DMS79 treated with DMSO at 0.1 percent for 48 hours (cell line): Measurements from ENCODE around the gene DNAAF5.

Experiments
- DNase-seq: peaks from one replicate; lab custom pipeline; 2025; lab: John Stamatoyannopoulos, UW

DNAAF5 gene

DNA sequence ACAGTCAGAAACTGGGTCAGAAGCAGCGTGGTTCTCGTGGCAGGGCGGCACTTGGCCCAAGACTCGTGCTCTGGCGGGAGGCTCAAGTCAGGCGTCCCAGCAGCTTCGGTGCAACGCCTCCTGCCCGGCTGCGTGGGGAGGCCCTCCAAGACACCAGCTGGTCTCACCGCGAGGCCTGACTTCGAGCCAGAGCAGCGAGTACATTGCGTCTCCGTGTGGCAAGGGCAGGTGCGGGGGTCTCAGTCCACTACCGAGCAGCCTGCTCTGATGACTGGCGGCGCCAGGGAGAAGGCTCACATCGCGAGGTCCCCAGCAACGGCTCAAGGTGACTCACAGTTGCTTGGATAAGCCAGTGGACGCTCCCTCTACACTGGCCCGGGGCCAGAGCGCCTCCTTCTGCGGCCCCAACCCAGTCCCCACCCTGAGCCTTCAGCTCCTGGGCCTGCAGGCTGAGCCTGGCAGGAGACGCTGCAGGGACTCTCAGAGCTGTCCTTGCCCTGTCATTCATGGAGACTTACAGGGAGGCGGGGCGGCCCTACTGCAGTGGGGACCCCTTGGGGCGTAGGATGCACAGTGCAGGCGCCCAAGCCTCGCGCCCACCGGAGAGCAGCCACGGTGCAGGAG lies 42.5 kb downstream of the DNAAF5 start:
- DNase-seq, result no peak

DNA sequence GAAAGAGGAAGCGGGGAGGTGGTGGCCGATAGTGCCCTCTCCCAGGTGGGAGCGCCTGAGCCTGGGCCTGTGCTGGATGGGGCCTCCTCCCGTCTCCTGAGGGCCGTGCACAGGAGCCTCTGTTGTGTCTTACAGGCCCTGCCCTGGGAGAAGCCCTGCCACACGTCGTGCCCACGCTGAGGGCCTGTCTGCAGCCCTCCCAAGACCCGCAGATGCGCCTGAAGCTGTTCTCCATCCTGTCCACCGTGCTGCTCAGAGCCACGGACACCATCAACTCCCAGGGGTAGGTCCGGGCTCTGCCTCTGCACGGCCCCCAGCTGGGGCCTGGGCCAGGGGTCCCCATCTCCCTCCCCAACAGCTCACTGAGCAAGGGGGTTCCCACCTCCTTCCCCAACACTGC lies 43.8 kb downstream of the DNAAF5 start:
- DNase-seq, result no peak

DNA sequence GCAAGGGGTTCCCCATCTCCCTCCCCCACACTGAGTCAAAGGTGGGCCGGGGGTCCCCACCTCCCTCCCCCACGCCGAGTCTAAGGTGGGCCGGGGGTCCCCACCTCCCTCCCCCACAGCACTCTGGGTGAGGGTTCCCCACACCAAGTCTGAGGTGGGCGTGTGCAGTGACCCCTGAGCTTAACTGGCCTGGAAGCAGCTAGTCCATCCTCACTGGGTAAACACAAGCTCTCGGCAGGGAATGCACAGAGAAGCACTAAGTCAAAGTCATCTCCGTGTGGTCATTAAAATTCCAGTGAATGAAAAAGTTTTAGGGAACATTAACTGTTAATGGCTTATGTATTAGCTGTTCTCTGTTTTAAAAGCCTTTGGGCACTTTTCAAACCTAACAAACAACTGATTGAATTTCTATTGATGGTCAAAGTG lies 44.3 kb downstream of the DNAAF5 start:
- no peak for DNase-seq

DNA sequence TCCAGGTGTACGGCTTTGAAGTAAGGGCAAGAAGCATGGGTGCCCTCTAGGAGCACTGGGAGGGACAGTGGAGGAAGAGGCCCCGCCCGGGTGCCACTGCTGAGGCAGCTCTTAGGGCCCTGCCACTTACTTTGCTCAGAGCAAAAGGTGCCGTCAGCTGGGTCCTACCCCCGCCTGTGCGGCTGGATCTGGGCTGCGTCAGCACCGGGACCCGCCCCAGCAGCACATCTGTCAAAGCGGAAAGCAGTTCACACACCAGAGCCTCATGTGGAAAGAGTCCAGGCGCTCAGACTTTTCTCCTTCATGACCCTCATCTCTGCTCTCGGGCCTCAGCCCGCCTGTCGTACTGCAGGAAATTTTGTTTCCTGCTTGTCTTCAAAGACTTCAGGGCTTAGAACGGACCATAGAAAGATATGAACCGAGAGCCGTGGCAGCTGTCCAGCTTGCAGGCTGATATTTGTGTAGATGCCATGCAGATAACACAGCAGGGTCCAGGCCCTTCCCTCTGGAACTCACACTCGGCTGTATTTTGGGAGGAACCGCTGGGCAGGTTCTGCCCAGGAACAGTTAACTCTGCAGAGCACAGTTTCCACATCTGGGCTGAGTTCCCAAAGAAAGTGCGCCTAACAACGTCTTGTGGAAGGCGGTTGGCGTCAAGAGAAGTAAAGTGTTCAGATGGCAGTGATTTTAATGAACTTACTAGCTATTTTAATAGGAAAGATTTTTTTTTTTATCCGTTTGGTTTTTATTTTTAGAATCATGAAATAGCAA lies 44.9 kb downstream of the DNAAF5 start:
- no peak for DNase-seq

DNA sequence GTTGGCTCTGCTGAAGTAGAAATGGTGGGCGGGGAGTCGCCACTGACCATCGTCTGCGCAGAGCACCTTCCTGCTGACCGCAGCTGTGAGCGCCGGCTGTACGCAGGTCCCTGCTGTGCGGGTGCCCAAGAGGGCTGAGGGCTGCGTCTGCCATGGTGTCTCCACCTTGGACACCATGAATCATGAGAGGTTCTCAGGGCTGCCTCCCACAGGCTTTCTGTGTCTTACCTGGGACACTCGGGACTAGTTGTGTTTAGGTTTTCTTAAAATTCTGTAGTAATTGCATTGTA lies 45.5 kb downstream of the DNAAF5 start:
- no peak for DNase-seq

DNA sequence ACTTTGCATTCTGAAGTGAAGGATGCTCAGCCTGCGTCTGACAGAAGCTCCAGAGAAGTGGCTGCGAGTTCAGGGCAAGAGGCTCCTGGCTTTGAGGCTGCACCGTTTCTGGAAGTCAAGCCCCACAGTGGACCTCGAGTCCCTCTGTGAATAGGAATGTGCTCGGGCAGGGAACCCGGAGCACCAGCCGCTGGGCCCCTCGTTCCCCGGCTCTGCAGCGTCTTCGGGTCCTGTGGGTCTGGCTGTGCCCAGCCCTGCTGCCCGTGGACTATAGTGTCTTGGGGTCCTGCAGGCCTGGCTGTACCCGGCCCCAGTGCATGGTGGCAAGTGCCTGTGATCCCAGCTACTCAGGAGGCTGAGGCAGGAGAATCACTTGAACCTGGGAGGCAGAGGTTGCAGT lies 45.9 kb downstream of the DNAAF5 start:
- DNase-seq, result no peak

DNA sequence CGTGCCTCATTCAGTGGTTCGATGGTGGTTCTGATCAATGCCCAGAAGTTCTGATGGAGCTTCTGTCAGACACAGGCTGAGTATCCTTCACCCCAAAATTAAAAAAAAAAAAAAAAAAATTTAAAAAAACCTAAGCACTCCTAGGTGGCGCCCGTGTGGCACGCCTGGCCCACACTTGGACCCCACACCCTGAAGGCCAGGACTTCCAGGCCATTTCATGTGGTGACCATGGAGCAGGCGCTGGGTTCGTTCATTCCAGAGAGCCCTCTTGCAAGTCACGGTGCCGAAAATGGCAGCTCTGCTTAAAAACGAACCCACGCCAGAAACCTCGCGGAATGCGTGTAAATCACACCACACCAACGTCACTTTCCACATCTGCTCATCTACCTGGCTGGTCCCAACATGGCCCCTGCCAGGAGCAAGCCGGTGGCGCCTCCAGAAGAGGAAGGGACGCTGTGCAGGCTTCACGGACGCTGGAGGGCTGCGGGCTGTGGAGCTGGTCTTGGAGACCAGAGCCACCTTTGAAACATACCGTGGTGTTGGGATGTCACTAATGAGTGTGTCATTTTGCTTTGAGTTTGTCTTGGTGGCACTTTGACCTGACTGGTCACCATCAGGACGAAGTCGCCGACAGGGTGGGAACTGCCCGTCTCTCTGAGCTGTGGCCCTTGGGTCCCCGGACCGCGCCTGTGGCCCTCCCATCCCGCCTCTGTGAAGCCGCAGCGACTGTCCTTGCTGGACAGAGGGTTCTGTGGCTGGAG lies 46.5 kb downstream of the DNAAF5 start:
- DNase-seq, result no peak

DNA sequence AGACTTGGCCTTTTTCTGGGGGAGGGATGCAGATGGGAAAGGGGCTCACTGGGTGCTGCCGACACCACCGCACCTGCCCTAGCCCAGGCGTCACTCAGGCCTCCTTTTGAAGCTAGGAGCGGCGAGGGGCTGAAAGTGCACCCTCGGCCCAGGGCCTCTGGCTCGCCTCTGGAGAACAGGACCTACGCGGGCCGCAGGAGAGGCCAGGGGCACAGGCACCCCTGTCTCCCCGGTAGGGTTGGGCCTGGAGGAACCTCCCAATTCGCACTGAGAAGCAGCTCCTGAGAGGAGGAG lies 47.1 kb downstream of the DNAAF5 start:
- DNase-seq, result no peak

DNA sequence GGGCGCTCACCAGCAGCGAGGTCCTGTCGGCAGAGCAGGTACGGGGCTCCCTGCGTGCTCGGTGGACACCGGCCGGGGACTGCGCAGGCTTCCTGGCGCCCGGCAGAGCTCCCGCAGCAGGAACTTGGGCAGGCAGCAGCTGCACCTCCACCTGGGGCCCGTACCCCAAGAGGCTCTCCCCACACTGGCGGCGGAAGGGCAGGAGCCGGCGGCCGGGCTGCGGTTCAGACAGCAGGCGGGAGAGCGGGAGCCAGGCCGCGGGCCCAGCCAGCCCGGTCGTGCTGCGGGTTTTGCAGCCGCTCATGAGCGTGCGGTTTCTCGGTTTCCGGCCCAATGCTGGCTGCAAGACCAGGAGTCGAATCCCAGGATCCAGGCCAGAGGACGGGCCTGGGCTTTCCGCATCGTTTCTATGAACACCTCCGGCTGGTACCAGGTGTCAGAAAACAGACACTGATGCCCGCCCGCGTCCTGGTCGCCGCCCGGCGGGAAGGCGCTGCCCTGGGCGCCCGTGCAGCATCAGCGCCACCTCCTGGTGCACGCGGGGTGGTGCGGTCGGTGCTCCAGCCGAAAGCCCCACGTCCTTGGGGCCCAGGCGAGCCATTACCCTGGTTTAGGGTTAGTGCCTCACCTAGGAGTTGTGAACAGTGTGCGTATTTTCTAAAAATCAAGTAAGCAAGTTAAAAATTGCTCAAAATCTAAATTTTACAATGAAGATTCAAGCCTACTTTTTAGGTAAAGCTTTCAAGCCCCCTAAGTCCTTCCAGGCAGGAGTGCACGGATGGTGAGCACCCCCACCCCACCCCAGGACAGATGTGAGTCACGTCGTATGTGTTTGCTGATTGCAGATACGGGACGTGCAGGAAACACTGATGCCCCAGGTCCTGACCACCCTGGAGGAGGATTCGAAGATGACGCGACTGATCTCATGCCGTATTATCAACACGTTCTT lies 47.9 kb downstream of the DNAAF5 start:
- DNase-seq, result no peak

DNA sequence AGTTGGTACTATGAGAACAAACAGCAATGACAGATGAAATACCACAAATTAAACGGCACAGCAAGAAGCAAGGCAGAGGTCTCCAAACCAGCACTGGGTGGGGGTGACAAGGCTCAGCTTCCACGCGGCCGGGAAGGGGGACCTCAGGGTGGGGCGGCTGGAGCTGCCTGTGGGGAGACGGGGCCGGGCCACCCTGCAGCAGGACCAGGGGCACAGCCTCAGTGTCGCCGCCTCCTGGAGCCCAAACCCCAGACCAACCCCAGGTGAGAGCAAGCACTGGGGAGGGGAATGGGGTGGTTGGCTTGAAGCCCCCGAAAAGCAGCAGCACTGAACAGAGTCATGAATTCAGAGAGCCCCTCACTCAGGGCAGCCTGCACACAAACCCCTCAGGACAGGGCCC lies 49.9 kb downstream of the DNAAF5 start:
- no peak for DNase-seq

DNA sequence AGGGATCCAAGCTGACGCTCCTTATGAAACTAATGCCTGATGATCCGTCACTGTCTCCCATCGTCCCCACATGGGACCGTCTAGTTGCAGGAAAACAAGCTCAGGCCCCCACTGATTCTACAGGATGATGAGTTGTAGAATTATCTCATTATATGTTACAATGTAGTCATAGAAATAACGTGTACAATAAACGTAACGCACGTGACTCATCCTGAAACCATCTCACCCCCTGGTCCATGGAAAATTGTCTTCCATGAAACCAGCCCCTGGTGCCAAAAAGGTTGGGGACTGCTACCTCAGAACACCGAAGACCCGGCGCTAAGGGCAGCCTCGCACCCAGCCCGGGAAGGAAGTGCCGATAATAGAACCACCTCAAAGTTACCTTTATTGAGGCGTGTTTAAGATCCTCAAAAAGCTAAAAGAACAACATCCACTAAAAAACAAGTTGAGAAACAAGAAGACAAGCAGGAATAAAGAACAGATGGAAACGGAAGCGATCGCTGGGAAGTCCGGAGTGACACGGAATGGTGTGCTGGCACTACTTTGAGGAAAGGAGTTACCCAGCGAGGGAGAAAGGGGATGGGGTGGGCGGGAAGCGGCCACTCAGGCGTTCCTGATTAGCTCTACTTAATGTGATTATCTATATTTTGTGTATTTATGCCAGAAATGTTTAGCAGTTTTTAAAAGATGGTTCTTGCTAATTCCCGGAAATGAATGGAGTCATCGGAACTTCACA lies 50.7 kb downstream of the DNAAF5 start:
- DNase-seq, result no peak

DNA sequence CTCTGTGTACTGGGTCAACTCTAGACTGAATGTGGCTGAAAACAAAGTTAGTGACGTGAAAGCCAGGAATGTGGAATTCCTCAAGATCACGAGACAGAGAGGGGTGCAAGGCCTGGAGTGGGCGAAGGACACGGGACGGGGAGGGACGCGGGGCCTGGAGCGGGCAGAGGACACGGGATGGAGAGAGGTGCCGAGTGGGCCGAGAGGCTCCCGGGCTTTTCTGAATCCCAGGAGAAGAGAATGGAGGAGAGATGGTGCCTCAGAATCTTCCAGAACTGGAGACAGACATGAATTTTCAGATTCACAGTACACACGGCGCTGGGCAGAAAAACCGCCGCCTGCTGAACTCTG lies 51.2 kb downstream of the DNAAF5 start:
- no peak for DNase-seq

DNA sequence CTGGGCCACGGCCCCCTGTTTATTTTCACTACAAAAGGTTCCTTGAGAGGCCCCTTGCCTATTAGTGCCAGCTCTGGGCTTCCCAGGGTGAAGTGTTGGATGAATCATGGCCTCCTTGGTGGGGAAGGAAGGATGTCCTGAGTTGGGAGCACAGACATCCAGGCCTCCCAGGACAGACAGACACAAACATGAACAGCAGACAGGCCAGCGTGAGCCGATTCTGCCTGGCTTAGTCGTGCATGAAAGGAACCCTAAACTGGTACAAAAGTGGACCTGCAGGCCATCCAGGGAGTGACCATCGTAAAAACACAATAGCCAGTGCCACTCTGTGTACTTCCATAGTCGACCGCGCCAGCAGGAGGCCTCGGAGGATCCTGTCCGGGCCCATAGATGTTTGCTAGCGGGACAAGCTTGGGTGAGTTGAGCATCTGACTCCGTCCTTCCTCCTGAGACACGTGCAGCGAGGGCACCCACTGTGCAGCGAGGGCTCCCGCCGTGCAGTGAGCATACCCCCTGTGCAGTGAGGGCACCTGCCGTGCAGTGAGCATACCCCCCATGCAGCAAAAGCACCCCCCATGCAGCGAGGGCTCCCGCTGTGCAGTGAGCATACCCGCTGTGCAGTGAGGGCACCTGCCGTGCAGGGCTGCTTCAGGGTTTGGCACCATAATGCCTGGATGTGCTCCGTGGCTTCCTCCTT lies 51.9 kb downstream of the DNAAF5 start:
- no peak for DNase-seq

DNA sequence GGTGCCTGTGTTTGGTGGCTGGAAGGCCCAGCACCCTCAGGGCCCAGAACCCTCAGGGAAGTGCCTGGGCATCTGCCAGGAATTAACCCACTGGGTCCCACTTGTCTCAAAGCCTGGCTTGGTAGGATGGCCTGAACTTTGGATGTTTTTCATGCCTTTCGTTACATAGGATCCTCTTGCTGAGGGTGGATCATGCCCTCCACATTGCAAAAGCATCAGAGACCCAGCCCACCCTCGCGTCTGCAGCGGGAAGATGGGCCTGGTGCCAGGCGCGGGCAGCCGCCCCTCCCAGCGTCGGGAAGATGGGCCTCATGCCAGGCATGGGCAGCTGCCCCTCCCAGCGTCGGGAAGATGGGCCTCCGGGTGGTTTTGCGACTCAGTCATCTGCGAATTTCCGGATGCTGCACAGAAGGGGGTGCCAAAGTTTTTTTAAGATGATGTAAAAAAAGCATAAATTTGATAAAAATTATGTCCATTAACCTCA lies 52.5 kb downstream of the DNAAF5 start:
- DNase-seq, result peak; percentile 85

DNA sequence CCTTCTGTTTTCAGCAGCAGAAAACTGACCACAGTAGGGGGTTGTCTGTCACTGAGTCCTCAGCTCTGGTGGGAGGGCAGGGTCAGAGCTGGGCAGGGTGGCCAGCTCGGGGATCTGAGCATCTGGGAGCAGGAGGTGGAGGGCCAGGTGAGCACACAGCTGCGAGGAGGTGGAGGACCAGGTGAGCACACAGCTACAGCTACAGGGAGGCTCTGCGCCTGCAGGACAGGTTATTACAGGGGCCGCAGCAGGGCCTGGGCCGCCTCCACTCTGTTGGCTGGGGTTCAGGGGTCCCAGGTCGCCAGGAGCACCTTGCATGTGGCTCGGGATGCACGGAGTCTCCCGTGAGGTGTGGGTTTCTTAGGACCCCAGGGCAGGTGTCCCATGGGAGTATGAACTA lies 53.0 kb downstream of the DNAAF5 start:
- DNase-seq, result peak; percentile 70

DNA sequence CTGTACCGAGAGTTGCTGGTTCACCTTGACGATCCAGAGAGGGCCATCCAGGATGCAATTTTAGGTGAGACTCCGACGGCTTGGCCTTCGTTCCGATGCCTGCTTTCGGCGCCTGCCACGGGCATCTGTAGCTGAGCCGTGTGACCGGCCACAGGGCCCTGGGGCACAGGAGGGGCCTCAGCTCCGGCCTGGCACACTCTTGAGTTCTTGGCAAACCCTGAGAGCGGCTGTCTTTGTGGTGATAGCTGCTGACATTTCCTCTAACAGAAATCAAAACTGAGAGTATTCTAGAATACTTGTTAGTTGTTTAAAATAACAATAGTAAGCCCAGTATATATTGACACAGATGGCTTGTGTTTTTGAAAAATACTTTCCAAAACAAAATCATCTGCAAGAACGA lies 53.6 kb downstream of the DNAAF5 start:
- peak; percentile 29 for DNase-seq

DNA sequence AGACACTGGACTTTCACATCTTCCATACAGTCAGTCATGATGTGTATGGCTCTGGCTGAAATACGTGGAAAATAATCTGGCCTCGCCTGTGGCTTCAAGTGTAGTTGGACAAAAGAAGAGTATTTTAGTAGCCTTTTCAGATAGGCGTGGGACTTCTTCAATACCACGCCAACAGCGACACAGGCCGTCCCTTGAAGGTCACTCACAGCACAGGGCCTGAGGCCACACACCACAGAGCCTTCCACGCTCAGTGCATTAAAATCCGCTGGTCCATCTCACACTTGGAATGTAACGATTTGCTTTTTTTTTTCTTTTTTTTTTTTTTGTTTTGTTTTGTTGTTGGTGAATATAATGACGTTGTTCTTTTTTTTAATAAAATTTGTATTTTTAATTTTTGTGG lies 54.0 kb downstream of the DNAAF5 start:
- no peak for DNase-seq

DNA sequence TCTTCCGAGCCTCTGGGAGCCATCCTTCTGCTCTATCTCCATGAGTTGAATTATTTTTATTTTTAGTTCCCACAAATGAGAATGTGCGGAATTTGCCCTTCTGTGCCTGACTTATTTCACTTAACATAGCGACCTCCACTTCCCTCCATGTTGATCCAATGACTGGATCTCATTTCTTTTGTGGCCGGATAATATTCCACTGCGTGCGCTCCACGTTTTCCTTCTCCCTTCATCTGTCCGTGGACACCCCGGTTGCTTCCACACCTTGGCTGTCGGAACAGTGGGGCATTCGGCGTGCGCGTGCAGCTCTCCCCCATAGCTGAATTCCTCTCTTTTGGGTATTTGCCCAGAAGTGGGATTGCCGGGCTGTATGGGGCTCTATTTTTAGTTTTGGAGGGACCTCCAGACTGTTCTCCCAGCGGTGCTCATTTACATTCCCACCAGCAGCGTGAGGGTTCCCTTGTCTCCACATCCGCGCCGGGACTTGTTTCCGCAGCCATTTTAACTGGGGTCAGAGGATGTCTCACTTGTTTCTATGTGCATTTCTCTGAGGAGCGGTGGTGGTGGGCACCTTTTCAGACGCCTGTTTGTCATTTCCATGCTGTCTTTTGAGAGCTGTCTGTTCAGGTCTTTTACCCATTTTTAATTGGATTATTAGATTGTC lies 54.8 kb downstream of the DNAAF5 start:
- DNase-seq, result no peak

DNA sequence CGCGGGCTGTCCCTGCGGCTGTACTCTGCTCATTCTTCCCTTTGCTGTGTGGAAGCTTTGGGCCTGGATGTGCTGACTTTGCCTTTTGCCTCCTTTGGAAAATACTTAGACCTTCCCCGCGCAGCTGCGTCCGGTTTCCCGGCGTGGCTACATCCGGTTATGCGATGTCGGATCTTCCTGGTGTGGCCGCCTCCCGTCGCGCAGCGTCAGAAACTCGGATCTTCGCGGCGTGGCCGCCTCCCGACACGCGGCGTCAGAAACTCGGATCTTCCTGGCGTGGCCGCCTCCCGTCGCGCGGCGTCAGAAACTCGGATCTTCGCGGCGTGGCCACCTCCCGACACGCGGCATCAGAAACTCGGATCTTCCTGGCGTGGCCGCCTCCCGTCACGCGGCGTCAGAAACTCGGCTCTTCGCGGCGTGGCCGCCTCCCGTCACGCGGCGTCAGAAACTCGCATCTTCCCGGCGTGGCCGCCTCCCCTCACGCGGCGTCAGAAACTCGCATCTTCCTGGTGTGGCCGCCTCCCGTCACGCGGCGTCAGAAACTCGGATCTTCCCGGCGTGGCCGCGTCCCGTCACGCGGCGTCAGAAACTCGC lies 55.5 kb downstream of the DNAAF5 start:
- DNase-seq, result no peak
